ENCODE data around the gene FPR3.

- no peak for TF ChIP-seq CTCF (IDR thresholded peaks at IDR 0.05)
- no peak for TF ChIP-seq POLR2A (IDR thresholded peaks at IDR 0.05)
- TF ChIP-seq POLR2AphosphoS5 (IDR thresholded peaks at IDR 0.05): no peak
- no peak for TF ChIP-seq EP300 (IDR thresholded peaks at IDR 0.05)
Observed at GRCh38 chr19:51786646-51787494, 8.1 kb upstream of the FPR3 start.

Data from sigmoid colon (tissue), 4 donors.